ENCODE data around the gene TRAFD1. TPM values are rescaled to one million over a fixed set of nuclear protein-coding genes. Genes with fewer than 3 reads are reported as not detected.

Gene TRAFD1
- total and polyA plus RNA-seq, 9 of the 15 experiments (the other 6 are each of a cell fraction or from before 2014, with no cell fraction given), result 41.3 to 85.5 (median 54.5) TPM

DNA sequence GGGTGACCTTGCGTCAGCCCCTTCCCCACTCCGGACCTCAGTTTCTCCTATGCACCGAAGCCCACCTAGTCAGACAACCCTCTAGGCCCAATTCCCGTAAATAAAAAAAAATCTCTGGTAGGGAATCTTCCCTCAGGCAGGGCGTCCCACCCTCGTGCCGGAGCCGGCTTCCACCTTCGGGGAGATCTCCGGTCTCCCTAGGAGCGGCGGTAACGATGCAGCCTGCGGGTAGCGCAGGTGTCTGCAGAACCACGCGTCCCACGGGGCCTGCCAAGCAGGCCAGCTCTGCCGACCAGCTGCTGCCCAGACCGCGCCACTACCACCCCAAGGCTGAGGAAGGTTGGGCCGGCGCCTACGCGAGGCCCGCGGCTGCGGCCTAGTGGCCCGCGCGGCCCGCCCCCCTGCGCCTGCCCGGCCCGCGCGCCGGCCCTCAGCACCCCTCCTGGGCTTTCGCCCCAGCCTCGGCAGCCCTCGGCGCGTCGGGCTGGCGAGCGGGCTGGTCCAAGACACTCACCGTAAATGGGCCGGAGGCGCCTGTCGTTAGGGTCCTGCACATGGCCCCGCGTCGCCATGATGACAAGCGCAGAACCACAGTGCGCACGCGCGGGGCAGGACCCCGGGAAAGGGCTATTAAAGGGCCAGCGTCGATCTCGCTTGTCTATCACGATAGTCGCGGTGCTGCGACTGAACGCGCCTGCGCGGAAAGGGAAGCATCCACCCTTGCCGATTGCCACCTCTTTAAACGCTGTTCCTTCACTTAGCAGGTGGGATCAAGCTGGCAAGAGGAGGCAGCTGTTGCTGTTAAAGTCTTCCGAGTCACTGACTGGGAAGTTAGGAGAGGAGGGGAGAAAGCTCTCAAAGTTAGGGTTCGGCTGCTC is 16.9 kb upstream of the TRAFD1 start, which contains the start of gene NAA25 (continued):
- TF ChIP-seq, protein P1, sequence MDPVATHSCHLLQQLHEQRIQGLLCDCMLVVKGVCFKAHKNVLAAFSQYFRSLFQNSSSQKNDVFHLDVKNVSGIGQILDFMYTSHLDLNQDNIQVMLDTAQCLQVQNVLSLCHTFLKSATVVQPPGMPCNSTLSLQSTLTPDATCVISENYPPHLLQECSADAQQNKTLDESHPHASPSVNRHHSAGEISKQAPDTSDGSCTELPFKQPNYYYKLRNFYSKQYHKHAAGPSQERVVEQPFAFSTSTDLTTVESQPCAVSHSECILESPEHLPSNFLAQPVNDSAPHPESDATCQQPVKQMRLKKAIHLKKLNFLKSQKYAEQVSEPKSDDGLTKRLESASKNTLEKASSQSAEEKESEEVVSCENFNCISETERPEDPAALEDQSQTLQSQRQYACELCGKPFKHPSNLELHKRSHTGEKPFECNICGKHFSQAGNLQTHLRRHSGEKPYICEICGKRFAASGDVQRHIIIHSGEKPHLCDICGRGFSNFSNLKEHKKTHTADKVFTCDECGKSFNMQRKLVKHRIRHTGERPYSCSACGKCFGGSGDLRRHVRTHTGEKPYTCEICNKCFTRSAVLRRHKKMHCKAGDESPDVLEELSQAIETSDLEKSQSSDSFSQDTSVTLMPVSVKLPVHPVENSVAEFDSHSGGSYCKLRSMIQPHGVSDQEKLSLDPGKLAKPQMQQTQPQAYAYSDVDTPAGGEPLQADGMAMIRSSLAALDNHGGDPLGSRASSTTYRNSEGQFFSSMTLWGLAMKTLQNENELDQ (CRISPR knock-in tag; IDR thresholded peaks at IDR 0.05; ENCODE audit: borderline replicate concordance), result no peak
- TF ChIP-seq TGIF2 (CRISPR knock-in tag; IDR thresholded peaks at IDR 0.05) (no peak), ZZZ3 (IDR thresholded peaks at IDR 0.05) (no peak), HNRNPUL1 (IDR thresholded peaks at IDR 0.05; ENCODE audit: low read length) (no peak), IFI16 (CRISPR knock-in tag; IDR thresholded peaks at IDR 0.05) (no peak), ELF4 (CRISPR knock-in tag; IDR thresholded peaks at IDR 0.05) (no peak; the same call in 1 of the 2 replicates), CEBPG (CRISPR knock-in tag; IDR thresholded peaks at IDR 0.05) (no peak), CEBPG (tag; conservative IDR thresholded peaks at IDR 0.05 in 1 of 2, IDR thresholded peaks at IDR 0.05 in 1 of 2) (no peak), RCOR1 (IDR thresholded peaks at IDR 0.05; ENCODE audit: borderline replicate concordance in 1 of 2, low read depth in 2 of 2, low read length in 2 of 2) (no peak), ZNF583 (CRISPR knock-in tag; IDR thresholded peaks at IDR 0.05) (no peak), SPI1 (IDR thresholded peaks at IDR 0.05; ENCODE audit: borderline replicate concordance, low read depth, low read length) (no peak), EP400 (IDR thresholded peaks at IDR 0.05) (peak; percentile 79; the same call in 1 of the 2 replicates), GATAD2B (IDR thresholded peaks at IDR 0.05; ENCODE audit: borderline replicate concordance) (peak; percentile 91), NFIX (CRISPR knock-in tag; IDR thresholded peaks at IDR 0.05; ENCODE audit: low read depth) (no peak), NR3C1 (CRISPR knock-in tag; IDR thresholded peaks at IDR 0.05) (no peak), ZNF224 (CRISPR knock-in tag; IDR thresholded peaks at IDR 0.05) (no peak), ZNF507 (tag; conservative IDR thresholded peaks at IDR 0.05) (no peak), ZNF75A (CRISPR knock-in tag; IDR thresholded peaks at IDR 0.05) (no peak), ZNF584 (CRISPR knock-in tag; IDR thresholded peaks at IDR 0.05; ENCODE audit: low read depth) (no peak)
- TF ChIP-seq, protein P2, sequence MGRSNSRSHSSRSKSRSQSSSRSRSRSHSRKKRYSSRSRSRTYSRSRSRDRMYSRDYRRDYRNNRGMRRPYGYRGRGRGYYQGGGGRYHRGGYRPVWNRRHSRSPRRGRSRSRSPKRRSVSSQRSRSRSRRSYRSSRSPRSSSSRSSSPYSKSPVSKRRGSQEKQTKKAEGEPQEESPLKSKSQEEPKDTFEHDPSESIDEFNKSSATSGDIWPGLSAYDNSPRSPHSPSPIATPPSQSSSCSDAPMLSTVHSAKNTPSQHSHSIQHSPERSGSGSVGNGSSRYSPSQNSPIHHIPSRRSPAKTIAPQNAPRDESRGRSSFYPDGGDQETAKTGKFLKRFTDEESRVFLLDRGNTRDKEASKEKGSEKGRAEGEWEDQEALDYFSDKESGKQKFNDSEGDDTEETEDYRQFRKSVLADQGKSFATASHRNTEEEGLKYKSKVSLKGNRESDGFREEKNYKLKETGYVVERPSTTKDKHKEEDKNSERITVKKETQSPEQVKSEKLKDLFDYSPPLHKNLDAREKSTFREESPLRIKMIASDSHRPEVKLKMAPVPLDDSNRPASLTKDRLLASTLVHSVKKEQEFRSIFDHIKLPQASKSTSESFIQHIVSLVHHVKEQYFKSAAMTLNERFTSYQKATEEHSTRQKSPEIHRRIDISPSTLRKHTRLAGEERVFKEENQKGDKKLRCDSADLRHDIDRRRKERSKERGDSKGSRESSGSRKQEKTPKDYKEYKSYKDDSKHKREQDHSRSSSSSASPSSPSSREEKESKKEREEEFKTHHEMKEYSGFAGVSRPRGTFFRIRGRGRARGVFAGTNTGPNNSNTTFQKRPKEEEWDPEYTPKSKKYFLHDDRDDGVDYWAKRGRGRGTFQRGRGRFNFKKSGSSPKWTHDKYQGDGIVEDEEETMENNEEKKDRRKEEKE (IDR thresholded peaks at IDR 0.05; ENCODE audit: borderline replicate concordance in 1 of 2, control insufficient read depth in 1 of 2, low read depth in 2 of 2, low read length in 1 of 2), result no peak
- TF ChIP-seq, protein P3, sequence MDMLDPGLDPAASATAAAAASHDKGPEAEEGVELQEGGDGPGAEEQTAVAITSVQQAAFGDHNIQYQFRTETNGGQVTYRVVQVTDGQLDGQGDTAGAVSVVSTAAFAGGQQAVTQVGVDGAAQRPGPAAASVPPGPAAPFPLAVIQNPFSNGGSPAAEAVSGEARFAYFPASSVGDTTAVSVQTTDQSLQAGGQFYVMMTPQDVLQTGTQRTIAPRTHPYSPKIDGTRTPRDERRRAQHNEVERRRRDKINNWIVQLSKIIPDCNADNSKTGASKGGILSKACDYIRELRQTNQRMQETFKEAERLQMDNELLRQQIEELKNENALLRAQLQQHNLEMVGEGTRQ (CRISPR knock-in tag; IDR thresholded peaks at IDR 0.05), result no peak
